HUES48 (cell line): Measurements from ENCODE around the gene BARX1.

Experiments
- H3K27ac ChIP-seq: one replicate; pipeline ENCODE4 v1.7.0; 2013; ENCODE audit warnings: low read depth, low read length, inconsistent platforms
- H3K27me3 ChIP-seq: 2 replicates; pipeline ENCODE4 v1.6.1; 2013; ENCODE audit warnings: mild to moderate bottlenecking, low read length; ENCODE audit not compliant: control insufficient read depth, insufficient read depth
- H3K36me3 ChIP-seq: 2 replicates; pipeline ENCODE4 v1.6.1; 2013; ENCODE audit warnings: low read length; ENCODE audit not compliant: control insufficient read depth, insufficient read depth
- H3K4me1 ChIP-seq: 2 replicates; pipeline ENCODE4 v1.6.1; 2013; ENCODE audit warnings: mild to moderate bottlenecking, low read length; ENCODE audit not compliant: control insufficient read depth, insufficient read depth
- H3K4me3 ChIP-seq: 2 replicates; pipeline ENCODE4 v1.5.1; 2013; ENCODE audit warnings: mild to moderate bottlenecking, low read depth, low read length
- H3K9ac ChIP-seq: 2 replicates; pipeline ENCODE4 v1.6.1; 2013; ENCODE audit warnings: mild to moderate bottlenecking, low read depth, low read length, moderate library complexity
- H3K9me3 ChIP-seq: 2 replicates; pipeline ENCODE4 v1.6.1; 2013; ENCODE audit warnings: low read length; ENCODE audit not compliant: control insufficient read depth, insufficient read depth

BARX1 gene

DNA sequence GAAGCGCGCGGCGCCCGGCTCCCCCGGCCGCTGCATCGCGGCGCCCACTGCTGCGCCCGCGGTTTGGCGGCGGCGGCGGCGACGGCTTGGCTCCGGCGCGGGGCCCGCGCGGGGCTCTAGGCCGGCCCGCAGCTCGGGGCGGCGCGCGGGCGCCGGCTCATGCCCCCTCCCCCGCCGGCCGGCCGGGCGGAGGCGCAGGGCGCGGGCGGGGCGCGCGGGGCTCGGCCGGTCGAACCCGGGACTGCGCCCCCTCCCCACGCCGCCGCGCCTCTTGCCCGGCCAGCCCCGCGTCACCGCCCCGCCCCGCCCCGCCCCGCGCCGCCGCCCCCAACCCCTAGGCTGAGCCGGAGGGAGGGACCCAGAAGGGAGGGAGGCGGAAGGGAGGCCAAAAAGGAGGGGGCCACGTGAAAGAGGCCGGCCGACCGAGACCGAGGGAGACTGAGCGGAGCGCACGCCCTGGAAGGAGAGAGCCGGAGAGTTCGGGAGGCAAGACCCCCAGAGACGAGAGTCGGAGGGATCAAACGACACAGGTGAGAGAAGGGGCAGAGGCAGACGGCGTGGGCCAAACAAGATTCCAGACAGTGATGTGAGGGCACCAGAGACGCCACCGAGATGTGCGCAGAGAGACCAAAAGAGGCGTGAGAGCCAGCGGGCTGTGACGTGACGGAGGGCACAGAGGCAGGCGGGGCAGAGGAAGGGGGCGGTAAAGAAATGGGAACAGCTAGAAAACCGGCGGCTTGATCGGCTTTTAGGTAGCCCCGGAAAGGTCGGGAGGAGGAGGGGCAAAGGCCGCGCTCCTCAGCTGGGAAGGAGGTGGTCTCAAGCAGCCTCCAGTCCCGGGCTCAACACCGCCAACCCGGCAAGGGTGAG, at the start of gene BARX1:
Gene BARX1 (minus strand): TSS at position 245 of the 870 bp plus-strand sequence. CDS start 209 bp downstream, at position 36.
- H3K27ac ChIP-seq = no peak within 1 kb of the TSS
- H3K9ac ChIP-seq = no peak within 1 kb of the TSS
- H3K4me3 ChIP-seq = peak within 1 kb of the TSS; percentile 68
- no peaks in the 10 kb centered on the region for H3K36me3 ChIP-seq
- H3K4me1 ChIP-seq = peaks cover 28% of the 10 kb centered on the region
- H3K9me3 ChIP-seq = no peaks in the 10 kb centered on the region
- peaks cover 97% of the 10 kb centered on the region for H3K27me3 ChIP-seq

- Histone ChIP-seq H3K9ac (no peak overlapping the region), H3K4me1 (no peaks in the 10 kb centered on the region)
Observed at GRCh38 chr9:94002316-94003140, 47.4 kb upstream of the BARX1 start.

DNA sequence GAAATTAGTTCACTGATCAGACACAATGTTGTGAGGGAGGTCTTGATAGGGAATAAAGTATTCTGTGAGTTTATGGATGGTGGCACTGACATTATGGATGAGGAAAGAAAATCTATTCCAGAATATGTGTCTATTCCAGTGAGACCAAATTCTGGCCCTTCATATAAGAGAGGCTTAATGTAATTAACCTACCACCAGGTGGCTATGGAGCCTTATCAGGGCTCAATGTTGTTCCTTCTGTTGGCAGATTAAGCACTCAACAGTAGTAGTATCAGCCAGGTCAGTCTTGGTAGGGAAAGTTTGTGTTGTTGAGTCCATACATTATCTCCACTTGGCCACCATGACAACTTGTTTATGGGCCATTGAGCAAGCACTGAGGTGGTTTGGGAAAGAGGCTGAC, 41.7 kb upstream of the BARX1 start:
- H3K4me3 ChIP-seq = no peak overlapping the region
- no peaks in the 10 kb centered on the region for H3K27me3 ChIP-seq
- H3K9me3 ChIP-seq = no peaks in the 10 kb centered on the region
- no peak overlapping the region for H3K27ac ChIP-seq
- no peaks in the 10 kb centered on the region for H3K4me1 ChIP-seq
- H3K36me3 ChIP-seq = no peaks in the 10 kb centered on the region
- no peak overlapping the region for H3K9ac ChIP-seq

More at GRCh38 chr9:94002316-94003140, 47.4 kb upstream of the BARX1 start:
- Histone ChIP-seq H3K27ac (no peak overlapping the region), H3K4me3 (no peak overlapping the region), H3K9me3 (no peaks in the 10 kb centered on the region), H3K27me3 (no peaks in the 10 kb centered on the region), H3K36me3 (no peaks in the 10 kb centered on the region)

DNA sequence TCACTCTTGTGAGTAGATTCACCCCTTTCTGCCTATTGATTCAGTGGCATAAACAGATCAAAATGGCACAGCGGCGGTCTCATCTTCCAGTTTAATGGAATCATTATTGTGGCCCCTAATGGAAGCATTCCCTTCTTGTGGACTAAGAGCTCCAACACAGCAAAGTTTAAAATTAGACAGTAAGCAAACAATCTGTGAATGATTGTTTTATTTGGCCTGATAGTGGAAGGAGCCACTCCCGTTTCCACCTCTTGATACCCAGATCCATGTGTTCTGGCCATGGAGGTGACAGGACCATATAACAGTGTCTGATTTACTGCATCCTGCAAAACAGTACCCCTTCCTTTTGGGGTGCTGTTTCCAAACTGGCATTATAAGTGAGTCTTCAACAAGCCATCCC, 41.2 kb upstream of the BARX1 start:
- Histone ChIP-seq H3K9me3 (no peaks in the 10 kb centered on the region), H3K27ac (no peak overlapping the region), H3K36me3 (no peaks in the 10 kb centered on the region), H3K4me3 (no peak overlapping the region), H3K9ac (no peak overlapping the region), H3K4me1 (no peaks in the 10 kb centered on the region), H3K27me3 (no peaks in the 10 kb centered on the region)

GRCh38 chr9:93994545-93994944, 39.4 kb upstream of the BARX1 start:
- H3K27ac ChIP-seq = no peak overlapping the region
- H3K9ac ChIP-seq = no peak overlapping the region
- H3K4me3 ChIP-seq = no peak overlapping the region
- H3K27me3 ChIP-seq = no peaks in the 10 kb centered on the region
- no peaks in the 10 kb centered on the region; the same call in 1 of the 2 replicates for H3K9me3 ChIP-seq
- H3K4me1 ChIP-seq = no peaks in the 10 kb centered on the region
- no peaks in the 10 kb centered on the region for H3K36me3 ChIP-seq

- H3K36me3 ChIP-seq = no peaks in the 10 kb centered on the region
- no peak overlapping the region for H3K9ac ChIP-seq
- H3K9me3 ChIP-seq = no peaks in the 10 kb centered on the region; the same call in 1 of the 2 replicates
- no peaks in the 10 kb centered on the region for H3K4me1 ChIP-seq
- no peaks in the 10 kb centered on the region for H3K27me3 ChIP-seq
- H3K27ac ChIP-seq = no peak overlapping the region
- H3K4me3 ChIP-seq = no peak overlapping the region
Observed at GRCh38 chr9:93994132-93994531, 39.0 kb upstream of the BARX1 start.

DNA sequence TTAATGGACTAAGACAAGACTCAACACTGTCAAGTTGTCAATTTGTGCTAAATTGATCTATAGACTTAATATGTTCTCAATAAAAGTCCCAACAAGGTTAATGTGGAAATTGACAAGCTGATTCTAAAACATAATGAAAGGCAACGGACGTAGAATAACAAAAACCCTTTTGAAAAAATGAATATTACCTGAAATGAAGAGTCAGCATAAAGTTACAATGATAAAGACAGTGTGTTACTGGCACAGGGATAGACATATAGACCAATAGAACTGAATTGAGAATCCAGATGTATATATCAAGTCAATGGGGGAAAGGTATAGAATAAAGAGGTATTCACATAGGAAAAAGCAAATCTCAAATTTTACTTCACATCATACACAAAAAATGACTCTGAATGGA, 37.7 kb upstream of the BARX1 start:
- Histone ChIP-seq H3K9me3 (no peaks in the 10 kb centered on the region; the same call in 1 of the 2 replicates), H3K4me1 (no peaks in the 10 kb centered on the region), H3K27me3 (no peaks in the 10 kb centered on the region), H3K4me3 (no peak overlapping the region), H3K27ac (no peak overlapping the region), H3K9ac (no peak overlapping the region), H3K36me3 (no peaks in the 10 kb centered on the region)

GRCh38 chr9:93990448-93990847, 35.3 kb upstream of the BARX1 start:
- no peak overlapping the region for H3K27ac ChIP-seq
- no peaks in the 10 kb centered on the region for H3K4me1 ChIP-seq
- no peaks in the 10 kb centered on the region for H3K36me3 ChIP-seq
- H3K4me3 ChIP-seq = no peak overlapping the region
- H3K27me3 ChIP-seq = no peaks in the 10 kb centered on the region
- H3K9ac ChIP-seq = no peak overlapping the region
- no peaks in the 10 kb centered on the region; the same call in 1 of the 2 replicates for H3K9me3 ChIP-seq

GRCh38 chr9:93988056-93988455, 32.9 kb upstream of the BARX1 start:
- Histone ChIP-seq H3K4me3 (no peak overlapping the region), H3K27ac (no peak overlapping the region), H3K9me3 (no peaks in the 10 kb centered on the region; the same call in 1 of the 2 replicates), H3K9ac (no peak overlapping the region), H3K36me3 (no peaks in the 10 kb centered on the region), H3K4me1 (peaks cover 8% of the 10 kb centered on the region), H3K27me3 (no peaks in the 10 kb centered on the region)

DNA sequence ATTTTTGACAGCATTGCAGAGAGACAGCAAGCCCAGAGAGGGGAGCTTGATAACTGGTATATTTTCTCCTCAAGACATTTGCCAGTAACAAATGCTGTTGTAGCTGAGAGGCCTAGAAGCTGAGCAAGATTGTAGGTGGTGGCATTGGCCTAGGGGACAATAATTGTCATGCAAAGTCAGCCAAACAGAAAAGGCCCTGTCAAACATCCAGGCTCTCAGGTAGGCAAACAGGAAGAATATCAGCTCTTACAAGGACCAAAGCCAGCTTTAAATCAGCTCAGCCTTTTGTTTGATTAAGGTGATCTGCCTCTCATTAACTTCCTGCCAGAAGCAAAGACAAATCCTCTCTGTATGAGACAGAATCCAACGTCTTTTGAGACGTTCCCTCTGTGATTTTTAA, 29.7 kb upstream of the BARX1 start:
- no peaks in the 10 kb centered on the region for H3K27me3 ChIP-seq
- no peak overlapping the region for H3K4me3 ChIP-seq
- H3K4me1 ChIP-seq = peaks cover 8% of the 10 kb centered on the region
- peak overlapping the region; percentile 42 for H3K27ac ChIP-seq
- H3K9me3 ChIP-seq = no peaks in the 10 kb centered on the region
- no peak overlapping the region for H3K9ac ChIP-seq
- no peaks in the 10 kb centered on the region for H3K36me3 ChIP-seq

GRCh38 chr9:93983875-93984274, 28.7 kb upstream of the BARX1 start:
- Histone ChIP-seq H3K4me3 (no peak overlapping the region), H3K36me3 (no peaks in the 10 kb centered on the region), H3K27ac (no peak overlapping the region), H3K9ac (no peak overlapping the region), H3K4me1 (peaks cover 8% of the 10 kb centered on the region), H3K9me3 (no peaks in the 10 kb centered on the region), H3K27me3 (no peaks in the 10 kb centered on the region)
